ENCODE data around the gene OLFM1.
"Not testable (repeated sequence)": the region's sequence is repeated elsewhere in the genome, so short reads cannot be mapped to it uniquely, and the experiment has no call there.

Gene OLFM1

DNA sequence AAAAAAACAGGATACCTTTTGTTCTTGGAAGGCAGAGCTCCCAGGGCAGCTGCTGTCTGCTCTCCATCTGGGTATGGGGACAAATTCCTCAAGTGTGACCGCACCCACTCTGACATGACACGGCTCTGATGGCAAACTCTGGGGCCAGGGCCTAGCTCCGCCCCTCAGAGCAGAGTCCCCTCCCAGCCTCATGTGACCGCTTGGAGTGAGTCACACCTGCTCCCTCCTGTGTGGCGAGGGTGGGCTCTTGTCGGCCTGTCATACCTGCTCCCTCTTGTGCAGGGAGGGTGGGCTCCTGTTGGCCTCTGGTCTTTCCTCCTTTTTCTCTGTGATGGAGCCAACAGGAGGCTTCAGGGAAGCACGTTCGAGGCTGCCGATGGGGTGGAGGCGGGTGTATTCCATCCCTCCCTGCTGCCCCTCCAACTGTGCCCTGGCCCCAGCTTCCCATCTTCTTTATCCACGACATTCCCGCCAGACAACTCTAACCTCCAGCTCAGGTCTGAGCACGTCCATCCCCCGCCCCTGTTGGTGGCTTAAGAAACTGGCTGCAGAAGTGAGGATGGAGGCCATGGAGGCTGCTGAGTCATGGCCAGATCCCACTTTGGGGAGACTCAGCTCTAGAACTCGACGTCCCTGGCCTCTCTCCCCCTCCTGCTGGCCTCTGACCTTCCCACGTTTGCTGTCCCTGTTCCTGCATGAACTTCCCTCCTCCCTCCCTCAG lies 65.3 kb downstream of the OLFM1 start:
- no peak for DNase-seq (ENCODE audit: low read depth)

GRCh38 chr9:135154050-135154615 lies 66.7 kb downstream of the OLFM1 start:
- no peak for DNase-seq (ENCODE audit: low read depth)

DNA sequence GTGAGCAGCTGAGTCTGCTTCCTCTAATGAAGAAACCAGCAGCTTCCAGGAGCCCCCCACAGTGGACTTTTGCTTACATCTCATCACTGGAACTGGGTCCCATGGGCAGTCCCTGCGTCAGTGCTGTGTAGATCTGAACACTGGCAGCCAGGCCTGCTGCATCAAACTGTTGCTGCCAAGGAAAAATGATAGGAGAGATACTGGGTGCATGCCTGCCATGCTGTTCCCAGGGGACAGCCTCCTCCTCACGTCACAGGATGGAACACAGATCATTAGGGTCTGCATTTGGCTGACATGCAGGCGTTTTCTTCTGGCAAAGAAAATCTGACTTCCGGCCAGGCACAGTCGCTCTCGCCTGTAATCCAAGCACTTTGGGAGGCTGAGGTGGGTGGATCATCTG lies 67.9 kb downstream of the OLFM1 start:
- no peak for DNase-seq (ENCODE audit: low read depth)

DNA sequence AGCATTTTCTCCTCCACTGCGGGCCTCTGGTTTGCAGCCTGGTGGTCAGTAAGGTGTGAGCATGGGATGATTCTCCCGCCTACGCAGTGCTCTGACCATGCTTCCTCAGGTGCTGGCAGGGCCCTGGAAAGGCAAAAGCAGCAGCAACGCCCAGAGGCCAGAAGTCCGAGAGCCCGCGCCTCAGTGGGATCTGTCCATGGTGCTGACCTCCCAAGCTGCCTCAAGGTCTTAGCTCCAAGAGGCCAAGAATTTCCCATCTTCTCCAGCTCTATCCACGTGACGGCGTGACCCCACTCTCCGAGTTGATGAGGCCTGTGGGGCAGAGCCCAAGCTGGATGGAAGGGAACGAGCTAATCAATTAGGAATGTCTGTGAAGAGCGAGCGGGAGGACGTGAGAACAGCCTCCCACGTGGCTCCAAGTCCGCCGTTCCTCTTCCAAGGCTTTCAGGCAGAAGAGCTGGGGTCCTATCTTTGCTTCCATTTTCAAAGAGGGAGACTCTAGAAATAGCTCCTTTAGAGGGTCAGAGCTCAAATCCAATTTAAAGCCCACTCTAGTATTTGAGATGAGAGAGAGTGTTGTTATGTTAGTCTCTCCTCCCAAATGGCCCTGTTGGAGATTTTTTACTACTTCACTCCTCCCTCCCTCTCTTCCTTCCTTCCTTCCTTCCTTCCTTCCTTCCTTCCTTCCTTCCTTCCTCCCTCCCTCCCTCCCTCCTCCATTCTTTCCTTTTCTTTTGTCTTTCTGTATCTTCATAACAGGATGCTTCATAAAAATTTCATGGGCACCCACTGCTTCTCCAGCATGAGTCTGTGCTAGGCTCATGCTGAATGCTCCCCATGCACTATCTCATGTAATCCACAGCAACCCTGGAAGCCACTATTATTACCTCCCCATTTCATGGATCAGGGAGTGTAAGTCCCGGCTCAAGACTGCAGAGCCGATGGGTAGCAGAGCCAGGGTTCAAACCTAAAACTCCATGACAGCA lies 69.3 kb downstream of the OLFM1 start:
- DNase-seq (ENCODE audit: low read depth): no peak

DNA sequence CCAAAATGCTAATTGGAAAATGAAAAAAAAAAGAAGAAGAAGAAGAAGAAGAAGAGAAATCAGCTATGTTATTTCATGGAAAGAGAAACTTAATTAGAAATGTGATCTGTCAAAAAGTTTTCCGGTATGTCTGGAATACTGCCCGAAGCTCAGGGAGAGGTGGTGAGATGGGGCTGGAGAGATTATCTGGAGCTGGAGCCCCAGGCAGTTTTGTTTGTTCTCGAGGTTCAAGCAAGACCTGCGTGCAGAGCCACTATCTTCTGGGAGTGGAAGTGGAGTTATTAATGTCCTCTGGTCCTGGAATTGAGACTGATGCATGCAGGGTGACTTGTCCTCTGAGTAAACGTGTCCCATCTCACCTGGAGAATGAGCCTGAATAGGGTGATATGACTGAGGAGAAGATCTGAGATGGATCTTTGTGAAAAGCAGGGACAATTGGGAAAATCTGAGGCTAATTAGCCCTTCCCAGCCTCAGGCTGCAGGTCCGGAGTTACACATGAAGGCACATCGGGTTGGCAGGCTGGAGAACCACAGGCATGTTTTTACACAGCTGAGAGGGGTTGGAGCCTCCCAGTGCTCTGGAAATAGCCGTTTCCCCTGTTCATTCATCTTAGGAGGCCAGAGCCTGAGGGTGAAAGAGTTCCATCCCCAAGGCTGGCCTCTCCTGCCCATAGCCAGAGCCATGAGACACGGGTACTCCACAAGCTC lies 70.5 kb downstream of the OLFM1 start:
- DNase-seq (ENCODE audit: low read depth): no peak

DNA sequence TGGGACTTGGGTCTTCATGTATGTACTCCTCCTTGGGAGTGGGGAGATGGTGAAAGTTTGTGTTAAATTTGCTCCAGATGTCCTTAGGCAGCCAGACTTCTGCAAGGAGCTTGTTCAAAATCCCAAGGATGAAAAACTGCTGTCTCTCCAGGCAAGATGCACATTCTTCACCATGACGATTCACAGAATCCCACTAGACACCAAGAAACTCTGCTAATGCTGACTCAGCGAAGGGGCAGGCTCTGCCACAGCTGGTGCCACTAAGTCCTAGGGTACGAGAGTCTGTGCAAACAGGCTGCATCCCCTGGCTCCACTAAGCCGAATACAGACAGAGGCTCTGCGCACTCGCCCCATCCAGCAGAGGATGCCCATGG lies 71.1 kb downstream of the OLFM1 start:
- no peak for DNase-seq (ENCODE audit: low read depth)

DNA sequence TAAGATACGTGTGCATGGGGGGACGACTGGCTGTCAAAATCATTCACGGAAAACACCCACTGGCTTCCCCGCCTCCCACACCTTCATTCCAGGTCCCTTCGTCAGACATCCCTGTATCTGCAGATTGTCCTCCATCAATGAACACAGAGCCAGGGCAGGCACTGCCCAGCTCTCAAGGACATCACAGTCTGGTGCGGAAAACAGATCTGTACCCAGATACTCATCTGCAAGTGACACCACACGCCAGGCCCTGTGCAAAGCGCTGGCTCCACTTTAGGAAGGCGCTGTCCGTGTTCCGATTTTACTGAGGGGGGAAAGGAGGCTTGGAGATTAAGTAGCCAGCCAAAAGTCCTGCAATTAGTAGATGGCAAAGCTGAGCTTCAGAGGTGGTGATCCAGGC lies 72.3 kb downstream of the OLFM1 start:
- no peak for DNase-seq (ENCODE audit: low read depth)

DNA sequence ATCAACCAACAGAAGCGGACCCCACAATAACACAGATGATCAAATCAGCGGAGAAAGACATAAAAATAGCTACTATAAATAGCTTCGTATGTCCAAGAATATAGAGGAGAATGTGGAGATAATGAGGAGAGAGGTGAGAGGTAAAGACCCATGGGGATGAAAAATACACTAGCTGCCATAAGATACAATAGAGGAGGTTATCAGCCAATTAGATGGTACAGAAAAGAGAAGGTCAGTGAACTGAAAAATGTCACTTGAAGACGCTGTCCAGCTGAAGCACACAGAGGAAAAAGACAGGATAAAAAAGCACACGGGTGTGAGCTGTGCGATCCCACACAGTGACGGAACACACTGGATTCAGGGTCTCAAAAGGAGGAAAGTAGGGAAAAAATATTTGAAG lies 73.4 kb downstream of the OLFM1 start:
- DNase-seq (ENCODE audit: low read depth): no peak

DNA sequence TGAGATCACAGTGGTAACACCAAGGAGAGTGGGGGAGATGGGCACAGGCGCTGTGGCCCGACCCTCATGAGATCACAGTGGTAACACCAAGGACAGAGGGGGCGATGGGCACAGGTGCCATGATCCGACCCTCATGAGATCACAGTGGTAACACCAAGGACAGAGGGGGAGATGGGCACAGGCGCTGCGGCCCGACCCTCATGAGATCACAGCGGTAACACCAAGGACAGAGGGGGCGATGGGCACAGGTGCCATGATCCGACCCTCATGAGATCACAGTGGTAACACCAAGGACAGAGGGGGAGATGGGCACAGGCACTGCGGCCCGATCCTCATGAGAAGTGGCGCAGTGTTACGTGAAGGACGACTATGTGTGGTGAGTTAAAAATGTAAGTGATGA lies 75.1 kb downstream of the OLFM1 start:
- not testable (repeated sequence) for DNase-seq (ENCODE audit: low read depth)

- DNase-seq (ENCODE audit: low read depth): no peak
Measured at GRCh38 chr9:135163023-135163780, 75.7 kb downstream of the OLFM1 start.

DNA sequence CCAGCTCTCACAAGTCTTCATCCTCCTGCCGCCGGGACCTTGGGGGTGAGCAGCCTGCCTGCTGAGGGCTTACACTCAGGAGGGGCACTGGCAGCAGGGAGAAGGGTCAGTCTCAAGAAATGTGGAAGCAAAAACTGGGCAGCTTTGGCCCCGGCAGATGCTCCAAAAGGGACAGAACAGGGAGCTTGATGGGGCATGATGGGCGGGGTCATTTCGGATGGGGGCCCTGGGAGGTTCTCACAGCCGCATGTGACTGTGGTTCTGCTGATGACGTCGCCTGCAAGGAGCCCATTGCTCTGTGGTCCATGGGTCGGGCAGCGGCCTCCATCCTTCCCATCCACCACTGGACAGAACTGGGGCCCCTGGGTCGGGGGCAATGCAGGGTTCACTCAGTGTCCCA lies 76.6 kb downstream of the OLFM1 start:
- no peak for DNase-seq (ENCODE audit: low read depth)

GRCh38 chr9:135165003-135165711 lies 77.7 kb downstream of the OLFM1 start:
- DNase-seq (ENCODE audit: low read depth): no peak

DNA sequence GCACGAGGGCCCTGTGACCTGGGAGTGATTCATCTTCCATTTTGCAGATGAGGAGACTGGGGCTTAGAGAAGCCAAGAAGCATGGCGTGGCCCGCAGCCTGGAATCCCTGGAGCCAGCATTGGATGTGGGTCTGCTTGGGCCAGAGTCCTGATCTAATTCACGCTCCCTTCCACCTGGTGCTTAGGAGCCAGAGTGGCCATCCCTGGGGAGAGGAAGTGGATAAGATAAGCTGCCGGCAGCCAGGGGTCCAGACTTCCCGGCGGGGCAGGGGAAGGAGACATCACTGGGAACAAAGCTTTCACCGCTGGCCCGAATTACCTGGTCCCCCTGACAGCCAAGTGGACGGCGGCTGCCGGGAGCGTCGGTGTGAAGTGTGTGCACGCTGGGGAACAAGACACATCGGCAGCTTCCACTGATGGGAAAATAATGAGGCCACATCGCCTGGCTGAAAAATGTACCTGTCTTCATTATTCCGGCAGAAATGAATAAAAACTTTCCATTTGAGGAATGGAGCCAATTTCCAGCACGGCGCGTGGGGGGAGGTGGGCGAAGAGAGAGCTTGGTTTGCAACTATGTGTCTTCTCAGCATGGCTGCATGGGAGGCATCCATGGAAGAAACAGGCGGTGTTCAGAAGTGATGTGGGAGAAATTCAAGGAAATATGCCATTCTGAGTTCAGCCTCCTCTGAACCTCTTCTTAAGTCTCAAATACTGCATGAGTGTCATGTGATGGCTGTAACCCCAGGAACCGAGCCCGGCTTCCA lies 78.5 kb downstream of the OLFM1 start:
- DNase-seq (ENCODE audit: low read depth): no peak

- DNase-seq (ENCODE audit: low read depth): no peak
Measured at GRCh38 chr9:135166565-135166964, 79.1 kb downstream of the OLFM1 start.

DNA sequence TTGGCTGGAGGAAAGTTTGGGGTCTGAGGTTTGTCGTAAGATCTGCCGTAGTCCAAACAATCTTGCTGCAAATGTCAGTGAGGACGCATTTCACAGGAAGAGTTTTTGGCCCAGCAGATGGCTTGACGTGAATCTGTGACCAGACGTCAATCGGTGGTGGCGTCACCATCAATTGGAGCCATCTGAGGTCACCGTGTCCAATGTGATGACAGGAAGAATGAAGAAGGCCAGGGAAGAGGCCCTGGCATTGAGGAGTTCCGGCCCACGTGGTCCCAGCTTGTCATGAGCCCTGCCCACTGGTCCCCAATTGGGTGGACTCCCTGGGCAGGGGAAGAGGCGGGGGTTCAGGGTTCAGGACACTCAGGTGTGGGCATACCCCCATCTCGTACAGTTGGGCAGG lies 79.9 kb downstream of the OLFM1 start:
- DNase-seq (ENCODE audit: low read depth): no peak

- DNase-seq (ENCODE audit: low read depth): no peak
Measured at GRCh38 chr9:135167849-135168655, 80.6 kb downstream of the OLFM1 start.

- DNase-seq (ENCODE audit: low read depth): no peak
Measured at GRCh38 chr9:135169709-135170226, 82.3 kb downstream of the OLFM1 start.

DNA sequence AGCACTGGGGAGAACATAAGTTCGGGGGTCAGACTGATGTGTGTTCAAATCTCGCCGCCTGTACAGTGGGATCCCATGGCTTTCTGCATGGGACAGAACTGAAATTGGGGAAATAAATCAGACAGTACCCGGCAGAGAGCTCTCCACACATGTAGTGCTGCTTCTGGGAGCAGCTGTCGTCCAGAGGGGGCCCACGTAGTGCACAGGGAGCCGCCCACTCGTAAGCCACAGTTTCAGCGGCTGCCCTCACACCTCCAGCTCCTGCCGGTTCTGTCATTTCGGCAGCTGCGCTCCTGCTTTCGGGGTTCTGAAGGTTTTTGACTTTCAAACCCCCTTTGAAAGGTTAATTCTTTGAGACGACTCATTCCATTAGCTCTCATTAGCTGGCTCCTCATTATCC lies 83.1 kb downstream of the OLFM1 start:
- DNase-seq (ENCODE audit: low read depth): no peak
